CD4-positive, alpha-beta T cell treated with Interleukin-4 for 4 hours (primary cell): ENCODE measurements around the gene TARBP1.
"Not testable (repeated sequence)": the region's sequence is repeated elsewhere in the genome, so short reads cannot be mapped to it uniquely, and the experiment has no call there.

Source experiments
- DNase-seq: peaks from one replicate; pipeline ENCODE4 v3.0.0-alpha.2; 2020

The TARBP1 gene

GRCh38 chr1:234478481-234479309 lies at the start of gene TARBP1:
Gene TARBP1 (minus strand): TSS chr1:234479179. CDS start chr1:234479103, 76 bp downstream.
- DNase-seq, result peak; percentile 67

DNA sequence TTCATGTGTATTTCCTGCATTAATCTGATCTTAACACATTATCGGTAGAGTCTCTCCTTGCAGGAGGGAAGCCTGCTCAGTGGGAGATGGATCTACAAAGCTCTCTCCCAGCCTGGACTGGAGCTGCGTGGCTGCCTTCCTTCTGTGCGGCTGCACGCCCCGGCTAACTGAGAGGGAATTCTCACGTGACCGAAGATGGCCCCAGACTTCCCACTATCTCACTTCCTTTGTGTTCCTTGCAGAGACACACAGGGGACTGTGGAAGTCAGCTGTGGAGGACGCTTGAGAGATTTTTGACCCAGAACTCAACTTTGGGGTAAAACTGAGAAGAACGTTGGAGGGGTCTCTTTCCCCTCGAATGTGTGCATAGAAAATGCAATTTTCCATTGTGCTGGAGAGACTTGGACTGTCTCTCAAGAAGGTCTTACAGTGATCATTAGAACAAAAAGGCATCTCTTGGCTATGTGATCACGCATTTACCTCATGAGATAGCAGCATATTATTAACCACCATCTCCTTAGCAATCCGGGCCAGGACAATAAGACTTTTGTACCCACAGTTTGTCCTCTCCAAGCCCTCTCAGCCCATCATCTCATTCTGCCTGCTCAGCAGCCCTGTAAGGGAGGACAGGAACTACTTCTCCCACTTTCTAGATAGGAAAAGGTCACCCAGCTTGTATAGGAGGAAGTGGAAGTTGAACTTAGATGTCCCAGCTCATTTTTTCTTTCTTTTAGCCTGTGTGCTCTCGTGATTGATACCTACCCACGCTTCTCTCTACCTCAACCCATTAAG lies 49.3 kb upstream of the TARBP1 start:
- no peak for DNase-seq

- no peak for DNase-seq
Observed at GRCh38 chr1:234527346-234527745, 48.4 kb upstream of the TARBP1 start.

GRCh38 chr1:234526922-234527321 lies 47.9 kb upstream of the TARBP1 start:
- no peak for DNase-seq

- DNase-seq, result no peak
Observed at GRCh38 chr1:234525099-234525799, 46.3 kb upstream of the TARBP1 start.

DNA sequence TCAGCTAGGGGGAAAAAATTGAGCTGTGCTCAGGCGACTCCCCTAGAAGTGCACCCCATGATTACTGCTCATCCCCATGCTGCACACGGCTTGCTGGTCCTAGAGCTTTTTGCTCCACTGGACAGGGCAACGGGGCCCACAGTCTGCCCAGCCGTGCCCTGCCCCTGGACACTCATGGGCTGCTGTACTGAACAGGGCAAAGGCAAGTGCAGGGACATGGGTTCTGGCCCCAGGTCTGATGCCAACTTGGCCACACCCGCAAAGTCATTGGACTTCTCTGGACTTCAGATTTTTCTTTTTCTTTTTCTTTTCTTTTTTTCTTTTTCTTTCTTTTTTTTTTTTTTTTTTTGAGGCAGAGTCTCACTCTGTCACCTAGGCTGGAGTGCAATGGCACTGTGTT lies 42.9 kb upstream of the TARBP1 start:
- no peak for DNase-seq

DNA sequence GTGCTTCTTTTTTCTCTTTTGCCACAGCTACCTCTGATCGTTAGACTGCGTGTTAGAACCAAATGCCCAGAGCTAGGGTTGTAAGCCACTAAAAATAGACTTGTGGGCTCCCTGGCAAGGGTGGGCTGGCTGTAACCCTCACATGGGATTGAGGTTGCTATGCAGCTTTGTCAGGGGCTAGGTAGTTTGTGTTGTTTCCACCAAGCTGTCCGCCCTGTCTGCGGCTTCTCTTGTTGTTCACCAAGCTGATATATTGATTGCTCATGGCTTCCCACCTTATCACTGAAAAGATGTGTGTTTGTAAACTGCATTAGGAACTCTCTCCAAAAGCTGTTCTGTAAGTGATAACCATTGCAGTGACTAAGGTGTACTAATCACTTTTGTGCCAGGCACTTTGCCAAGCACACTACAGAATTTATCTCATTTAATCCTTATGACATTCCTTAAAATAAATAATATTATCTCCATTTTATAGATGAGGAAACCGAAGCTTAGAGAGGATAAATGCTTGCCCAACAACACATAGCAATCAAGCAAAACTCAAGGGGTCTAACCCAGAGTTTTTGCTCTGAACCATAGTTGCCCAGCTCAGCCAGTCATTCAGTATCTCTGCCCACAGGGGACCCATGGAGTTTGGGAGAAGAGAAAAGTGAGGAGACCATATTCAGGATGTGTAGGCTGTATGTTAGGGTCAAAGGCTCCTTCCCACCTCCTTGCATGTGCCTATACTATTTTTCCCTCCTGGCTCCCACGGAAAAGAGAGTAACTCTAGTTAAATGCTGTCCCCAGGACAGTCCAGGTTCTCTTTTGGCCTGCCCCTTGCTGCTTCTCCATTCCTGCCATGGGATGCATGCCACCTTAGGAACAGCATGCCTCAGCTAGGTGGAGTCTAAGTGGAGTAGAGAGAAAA lies 42.2 kb upstream of the TARBP1 start:
- no peak for DNase-seq

GRCh38 chr1:234519506-234519905 lies 40.5 kb upstream of the TARBP1 start:
- DNase-seq, result no peak

DNA sequence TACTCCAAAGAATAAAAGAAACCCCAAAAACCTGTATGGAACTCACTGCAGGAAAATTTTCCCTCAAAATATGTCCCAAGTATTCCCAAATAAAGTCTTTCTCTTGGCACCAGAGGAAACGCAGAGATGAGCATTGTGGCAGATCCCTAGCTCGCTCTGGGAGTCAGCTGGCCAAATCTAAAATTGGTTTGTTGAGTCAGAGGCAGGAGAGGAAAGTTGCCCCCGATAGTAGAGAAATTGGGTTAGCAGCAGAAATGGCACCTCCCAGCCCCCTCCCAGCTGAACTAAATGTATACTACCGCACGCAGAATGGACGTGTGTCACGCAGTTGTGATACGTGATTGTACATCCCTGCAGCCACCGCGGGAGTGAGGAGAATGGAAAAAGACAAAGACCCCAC lies 39.9 kb upstream of the TARBP1 start:
- no peak for DNase-seq

DNA sequence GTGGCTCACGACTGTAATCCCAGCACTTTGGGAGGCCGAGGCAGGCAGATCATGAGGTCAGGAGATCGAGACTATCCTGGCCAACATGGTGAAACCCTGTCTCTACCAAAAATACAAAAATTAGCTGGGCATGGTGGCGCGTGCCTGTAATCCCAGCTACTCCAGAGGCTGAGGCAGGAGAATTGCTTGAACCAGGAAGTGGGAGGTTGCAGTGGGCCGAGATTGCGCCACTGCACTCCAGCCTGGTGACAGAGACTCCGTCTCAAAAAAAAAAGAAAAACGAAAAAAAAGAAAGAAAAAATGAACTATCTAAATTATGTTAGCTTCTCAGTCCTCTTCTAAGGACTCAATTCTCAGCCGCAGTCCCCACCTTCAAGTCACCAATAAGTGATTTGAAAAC lies 39.1 kb upstream of the TARBP1 start:
- not testable (repeated sequence) for DNase-seq

DNA sequence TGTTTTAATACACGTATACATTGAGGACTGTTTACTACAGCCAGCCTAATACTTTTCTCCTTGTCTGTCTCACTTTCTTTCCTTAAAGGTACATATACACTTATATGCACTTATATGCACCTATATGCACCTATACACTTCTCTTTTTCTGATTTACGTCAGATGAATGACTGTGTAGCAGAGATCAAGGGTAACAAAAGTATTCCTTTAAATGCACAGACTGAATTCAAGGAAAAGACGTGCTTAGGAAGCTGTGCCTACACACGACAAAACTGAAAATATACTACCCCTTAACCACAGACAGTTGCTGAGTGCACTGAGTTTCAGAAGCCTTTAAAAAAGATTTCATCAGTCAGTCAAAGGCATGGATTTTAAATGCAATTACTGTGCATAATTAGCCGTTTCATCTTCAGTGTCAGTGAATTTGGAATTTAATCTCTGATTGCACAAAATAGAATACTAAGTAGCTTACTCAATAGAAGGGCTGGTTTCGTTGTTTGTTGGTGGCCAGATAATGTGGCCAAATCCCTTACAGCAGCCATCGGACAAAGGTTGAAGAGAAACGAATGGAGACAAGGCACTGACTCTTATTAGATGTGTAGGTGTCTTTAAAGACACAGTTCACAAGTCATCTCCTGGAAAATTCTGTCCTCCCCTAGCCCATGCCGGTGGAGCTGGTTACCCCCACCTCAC lies 38.3 kb upstream of the TARBP1 start:
- no peak for DNase-seq

GRCh38 chr1:234515821-234516241 lies 36.9 kb upstream of the TARBP1 start:
- DNase-seq, result no peak

GRCh38 chr1:234515411-234515810 lies 36.4 kb upstream of the TARBP1 start:
- no peak for DNase-seq

GRCh38 chr1:234512451-234512861 lies 33.5 kb upstream of the TARBP1 start:
- DNase-seq, result no peak

DNA sequence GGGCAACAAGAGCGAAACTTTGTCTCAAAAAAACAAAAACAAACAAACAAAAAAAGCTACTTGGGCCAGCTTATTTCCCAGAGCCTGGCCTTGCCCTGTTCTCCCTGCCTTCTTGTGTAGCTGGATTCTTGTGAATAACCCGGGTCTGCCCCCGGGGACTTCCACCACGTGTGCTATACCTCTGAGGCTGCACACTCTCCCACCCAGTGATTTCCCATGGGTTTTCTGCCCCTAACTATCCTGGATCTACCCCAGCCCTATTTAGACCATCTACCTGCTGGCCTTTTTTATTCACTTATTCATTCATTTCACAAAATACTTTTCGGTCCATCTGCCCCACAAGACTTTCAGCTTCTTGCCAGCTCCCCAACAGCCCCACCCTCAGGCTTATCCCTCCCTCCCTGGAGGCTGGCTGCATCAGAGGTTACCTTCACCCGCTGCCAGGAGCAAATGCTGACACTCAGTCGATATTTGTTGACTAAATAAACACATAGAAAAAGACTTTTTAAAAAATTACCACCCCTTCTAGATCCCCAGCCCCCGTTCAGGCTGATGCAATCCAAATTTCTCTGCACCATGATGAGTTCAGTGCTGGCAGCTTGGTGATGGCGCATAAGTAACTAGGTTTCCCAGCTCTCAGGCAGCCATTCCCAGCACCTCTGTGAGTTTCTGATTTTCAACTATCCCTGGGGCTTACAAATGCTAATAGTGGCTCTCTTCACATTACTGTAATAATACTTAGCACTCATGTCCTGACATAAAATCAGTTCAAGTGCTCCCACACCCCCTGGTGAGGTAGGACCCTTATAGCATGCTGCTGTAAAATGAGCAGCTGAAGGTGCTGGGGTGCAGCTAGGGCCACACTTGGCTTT lies 30.7 kb upstream of the TARBP1 start:
- DNase-seq, result no peak

DNA sequence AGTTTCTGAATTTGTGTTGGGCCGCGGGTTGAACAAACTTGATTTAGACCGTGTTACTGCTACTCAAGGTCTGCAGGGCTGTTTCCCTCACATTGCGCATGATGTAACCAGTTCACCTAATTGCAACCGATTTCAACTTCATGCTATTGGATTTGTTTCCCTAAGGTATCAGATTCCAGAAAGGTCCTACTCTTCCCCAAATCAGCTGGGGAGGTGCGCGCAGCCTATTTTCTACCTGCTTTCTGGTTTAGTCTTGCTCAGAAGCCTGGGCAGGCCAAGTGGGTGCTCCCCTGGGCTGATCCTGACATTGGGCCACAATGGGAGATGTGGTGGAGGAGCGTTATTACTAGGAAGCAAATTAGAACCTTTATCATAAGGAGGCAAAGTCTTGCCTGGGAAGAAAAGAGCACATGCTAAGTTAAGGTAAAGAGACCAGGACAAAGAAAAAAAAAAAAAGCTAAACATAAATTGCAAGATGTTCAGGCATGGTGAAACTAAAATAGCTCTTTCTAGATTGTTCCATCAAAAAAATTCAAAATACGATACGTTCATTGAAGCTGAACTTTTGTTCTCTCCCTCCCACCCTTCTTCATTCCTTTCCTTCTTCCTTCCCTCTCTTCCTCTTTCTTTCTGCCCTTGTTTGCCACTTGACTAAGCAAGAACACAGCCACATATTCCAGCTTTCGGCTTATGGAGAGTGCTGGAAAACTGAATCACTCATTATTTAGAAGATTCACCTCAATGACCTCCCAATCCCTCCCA lies 28.8 kb upstream of the TARBP1 start:
- DNase-seq, result no peak

- no peak for DNase-seq
Observed at GRCh38 chr1:234507089-234507488, 28.1 kb upstream of the TARBP1 start.

GRCh38 chr1:234505769-234506102 lies 26.8 kb upstream of the TARBP1 start:
- DNase-seq, result no peak

DNA sequence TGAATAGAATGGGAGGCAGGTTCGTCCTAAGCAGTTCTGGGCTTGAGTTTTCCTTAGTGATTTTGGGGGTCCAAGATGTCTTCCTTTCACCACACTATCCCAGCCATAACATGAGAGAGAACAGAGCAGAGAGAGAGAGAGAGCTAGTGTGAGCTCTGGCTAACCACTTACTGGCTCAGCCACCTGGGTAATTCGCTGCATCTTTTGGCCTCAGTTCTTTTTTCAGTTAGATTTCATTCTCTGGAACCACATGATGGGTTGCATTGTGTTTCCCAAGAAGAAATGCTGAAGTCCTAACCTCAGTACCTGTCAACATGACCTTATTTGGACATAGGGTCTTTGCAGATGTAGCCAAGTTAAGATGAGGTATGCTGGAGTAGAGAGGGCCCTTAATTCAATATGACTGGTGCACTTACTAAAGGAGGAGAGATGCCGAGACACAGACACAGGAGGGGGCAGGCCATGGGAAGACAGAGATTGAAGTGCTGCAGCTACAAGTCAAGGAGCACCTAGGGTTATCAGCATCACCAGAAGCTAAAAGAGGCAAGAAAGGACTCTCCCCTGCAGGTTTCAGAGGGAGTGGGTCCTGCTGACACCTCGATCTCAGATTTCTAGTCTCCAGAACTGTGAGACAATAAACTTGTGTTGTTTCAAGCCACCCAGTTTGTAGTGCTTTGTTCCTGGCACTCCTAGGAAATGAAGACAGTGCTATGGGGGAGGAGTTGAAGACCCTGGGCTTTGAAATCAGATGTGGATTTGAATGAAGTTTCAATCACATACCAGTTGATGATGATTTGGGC lies 26.2 kb upstream of the TARBP1 start:
- DNase-seq, result no peak
